ENCODE results near the gene TTLL5.

TTLL5 gene

GRCh38 chr14:75991753-75992152 is 330.7 kb downstream of the TTLL5 start:
- no peak for DNase-seq (ENCODE audit: low read depth)

- no peak for DNase-seq (ENCODE audit: low read depth)
Observed at GRCh38 chr14:75993567-75994041, 332.6 kb downstream of the TTLL5 start.

- no peak for DNase-seq (ENCODE audit: low read depth)
Observed at GRCh38 chr14:75995372-75996041, 334.5 kb downstream of the TTLL5 start.

GRCh38 chr14:75996488-75996887 is 335.4 kb downstream of the TTLL5 start:
- DNase-seq (ENCODE audit: low read depth) = no peak

- no peak for DNase-seq (ENCODE audit: low read depth)
Observed at GRCh38 chr14:75999511-76000190, 338.6 kb downstream of the TTLL5 start.

GRCh38 chr14:76002383-76002782 is 341.3 kb downstream of the TTLL5 start:
- DNase-seq (ENCODE audit: low read depth) = no peak
